OCI-LY1 (cell line): ENCODE measurements around the gene PCDHA6.

Experiments used
- H2AFZ ChIP-seq: fragments of 200-600 bp; sonication (generic), shearing (Covaris generic); 2 replicates; pipeline ENCODE4 v1.6.0; 2014; ENCODE audit warnings: antibody characterized with exemption, mild to moderate bottlenecking, low read length
- H3F3A ChIP-seq: fragments of 200-600 bp; sonication (generic), shearing (Covaris generic); 2 replicates; pipeline ENCODE4 v1.6.0; 2014; ENCODE audit warnings: mild to moderate bottlenecking, antibody characterized with exemption, low read length, moderate library complexity; ENCODE audit not compliant: insufficient read depth
- H3K27ac ChIP-seq: fragments of 200-600 bp; sonication (generic); 2 replicates; pipeline ENCODE4 v1.5.1; 2014; ENCODE audit warnings: low read length, mixed run types, mild to moderate bottlenecking, low read depth; ENCODE audit not compliant: poor library complexity, severe bottlenecking
- H3K27me3 ChIP-seq: fragments of 200-600 bp; sonication (generic); 2 replicates; pipeline ENCODE4 v1.6.0; 2014; ENCODE audit warnings: antibody characterized with exemption, mild to moderate bottlenecking, low read length, moderate library complexity; ENCODE audit not compliant: insufficient read depth
- H3K36me3 ChIP-seq: fragments of 200-600 bp; sonication (generic); 2 replicates; pipeline ENCODE4 v1.6.1; 2014; ENCODE audit warnings: mild to moderate bottlenecking, antibody characterized with exemption, low read length, moderate library complexity, mixed read lengths; ENCODE audit not compliant: insufficient read depth
- H3K4me1 ChIP-seq: fragments of 200-600 bp; sonication (generic); 2 replicates; pipeline ENCODE4 v1.5.1; 2014; ENCODE audit warnings: mild to moderate bottlenecking, low read length, moderate library complexity; ENCODE audit not compliant: insufficient read depth, severe bottlenecking
- H3K4me2 ChIP-seq: fragments of 200-600 bp; sonication (generic), shearing (Covaris generic); 2 replicates; pipeline ENCODE4 v1.6.1; 2014; ENCODE audit warnings: low read length
- H3K4me3 ChIP-seq: fragments of 200-600 bp; sonication (generic); 2 replicates; pipeline ENCODE4 v1.5.1; 2014; ENCODE audit warnings: low read length, low read depth, mild to moderate bottlenecking, mixed read lengths; ENCODE audit not compliant: poor library complexity, severe bottlenecking
- H3K79me2 ChIP-seq: fragments of 200-600 bp; shearing (Covaris generic); 2 replicates; pipeline ENCODE4 v1.6.1; 2016; ENCODE audit warnings: mixed run types, low read length, mixed read lengths; ENCODE audit not compliant: insufficient read depth
- H3K9ac ChIP-seq: fragments of 200-600 bp; sonication (generic), shearing (Covaris generic); 2 replicates; pipeline ENCODE4 v1.6.1; 2014; ENCODE audit warnings: mild to moderate bottlenecking, low read length, mixed read lengths
- H3K9me2 ChIP-seq: fragments of 200-600 bp; sonication (generic), shearing (Covaris generic); 2 replicates; pipeline ENCODE4 v1.6.1; 2014; ENCODE audit warnings: low read depth, mild to moderate bottlenecking, low read length, mixed read lengths
- H3K9me3 ChIP-seq: fragments of 200-600 bp; shearing (Covaris generic); 2 replicates; pipeline ENCODE4 v1.6.1; 2014; ENCODE audit warnings: low read length, mixed read lengths
- H4K20me1 ChIP-seq: fragments of 200-600 bp; sonication (generic), shearing (Covaris generic); 2 replicates; pipeline ENCODE4 v1.6.0; 2016; ENCODE audit warnings: mild to moderate bottlenecking, low read length; ENCODE audit not compliant: insufficient read depth
- EZH2 ChIP-seq: fragments of 200-600 bp; sonication (generic), shearing (Covaris generic); IDR thresholded peaks from 2 replicates; pipeline ENCODE4 v1.8.0; 2017; ENCODE audit warnings: borderline replicate concordance, mixed run types, mild to moderate bottlenecking, antibody characterized with exemption, low read length, moderate library complexity, mixed read lengths
- TF ChIP-seq, protein P1 (sequence below): fragments of 200-600 bp; sonication (generic), shearing (Covaris generic); IDR thresholded peaks from 2 replicates; pipeline ENCODE4 v1.5.1; 2017; ENCODE audit warnings: mild to moderate bottlenecking, antibody characterized with exemption, low read length, moderate library complexity, mixed read lengths

The PCDHA6 gene

GRCh38 chr5:140877262-140877581 is 49.5 kb downstream of the PCDHA6 start:
- H4K20me1 ChIP-seq, result no peaks in the 10 kb centered on the region
- no peaks in the 10 kb centered on the region for H3K9me3 ChIP-seq
- no peaks in the 10 kb centered on the region for H3K27me3 ChIP-seq
- no peaks in the 10 kb centered on the region for H3K36me3 ChIP-seq
- no peak overlapping the region for H3K9ac ChIP-seq
- no peaks in the 10 kb centered on the region for H3F3A ChIP-seq
- H3K4me3 ChIP-seq, result no peak overlapping the region
- no peak overlapping the region for H2AFZ ChIP-seq
- H3K4me2 ChIP-seq, result no peak overlapping the region
- H3K9me2 ChIP-seq, result no peaks in the 10 kb centered on the region
- H3K27ac ChIP-seq, result no peak overlapping the region
- H3K4me1 ChIP-seq, result no peaks in the 10 kb centered on the region
- no peak for TF ChIP-seq EZH2
- TF ChIP-seq, protein P1, sequence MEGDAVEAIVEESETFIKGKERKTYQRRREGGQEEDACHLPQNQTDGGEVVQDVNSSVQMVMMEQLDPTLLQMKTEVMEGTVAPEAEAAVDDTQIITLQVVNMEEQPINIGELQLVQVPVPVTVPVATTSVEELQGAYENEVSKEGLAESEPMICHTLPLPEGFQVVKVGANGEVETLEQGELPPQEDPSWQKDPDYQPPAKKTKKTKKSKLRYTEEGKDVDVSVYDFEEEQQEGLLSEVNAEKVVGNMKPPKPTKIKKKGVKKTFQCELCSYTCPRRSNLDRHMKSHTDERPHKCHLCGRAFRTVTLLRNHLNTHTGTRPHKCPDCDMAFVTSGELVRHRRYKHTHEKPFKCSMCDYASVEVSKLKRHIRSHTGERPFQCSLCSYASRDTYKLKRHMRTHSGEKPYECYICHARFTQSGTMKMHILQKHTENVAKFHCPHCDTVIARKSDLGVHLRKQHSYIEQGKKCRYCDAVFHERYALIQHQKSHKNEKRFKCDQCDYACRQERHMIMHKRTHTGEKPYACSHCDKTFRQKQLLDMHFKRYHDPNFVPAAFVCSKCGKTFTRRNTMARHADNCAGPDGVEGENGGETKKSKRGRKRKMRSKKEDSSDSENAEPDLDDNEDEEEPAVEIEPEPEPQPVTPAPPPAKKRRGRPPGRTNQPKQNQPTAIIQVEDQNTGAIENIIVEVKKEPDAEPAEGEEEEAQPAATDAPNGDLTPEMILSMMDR, result no peak
- H3K79me2 ChIP-seq, result no peaks in the 10 kb centered on the region
